ENCODE results near the gene ARHGAP6. TPM values are rescaled to one million over a fixed set of nuclear protein-coding genes. Genes with fewer than 3 reads are reported as not detected.

ARHGAP6 gene
- total and polyA plus RNA-seq, 2 donors (not counting 3 experiments of a cell fraction or from before 2014, with no cell fraction given), result 0.69 to 0.83 TPM

DNA sequence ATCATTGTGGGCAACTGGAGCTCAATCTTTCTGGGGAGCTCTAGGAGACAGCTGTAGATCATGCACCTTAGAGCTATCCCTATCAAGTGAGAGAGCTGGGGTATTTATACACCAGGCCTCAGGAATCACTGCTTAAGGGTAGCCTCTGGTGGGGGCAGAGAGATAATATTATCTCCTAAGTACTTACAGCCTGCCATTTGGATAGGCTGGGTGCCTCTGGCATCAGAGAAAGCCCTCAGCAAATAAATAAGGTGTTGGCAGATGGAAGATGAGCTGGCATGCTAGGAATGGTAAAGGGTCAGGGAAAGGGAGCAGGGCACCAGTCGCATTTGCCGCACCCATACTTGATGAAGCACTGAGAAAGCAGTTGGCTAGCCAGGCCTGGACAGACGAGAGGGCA is 478.7 kb downstream of the ARHGAP6 start:
- TF ChIP-seq POLR2A (IDR thresholded peaks at IDR 0.05; ENCODE audit: low read depth, low read length), result no peak
- TF ChIP-seq, protein P1, sequence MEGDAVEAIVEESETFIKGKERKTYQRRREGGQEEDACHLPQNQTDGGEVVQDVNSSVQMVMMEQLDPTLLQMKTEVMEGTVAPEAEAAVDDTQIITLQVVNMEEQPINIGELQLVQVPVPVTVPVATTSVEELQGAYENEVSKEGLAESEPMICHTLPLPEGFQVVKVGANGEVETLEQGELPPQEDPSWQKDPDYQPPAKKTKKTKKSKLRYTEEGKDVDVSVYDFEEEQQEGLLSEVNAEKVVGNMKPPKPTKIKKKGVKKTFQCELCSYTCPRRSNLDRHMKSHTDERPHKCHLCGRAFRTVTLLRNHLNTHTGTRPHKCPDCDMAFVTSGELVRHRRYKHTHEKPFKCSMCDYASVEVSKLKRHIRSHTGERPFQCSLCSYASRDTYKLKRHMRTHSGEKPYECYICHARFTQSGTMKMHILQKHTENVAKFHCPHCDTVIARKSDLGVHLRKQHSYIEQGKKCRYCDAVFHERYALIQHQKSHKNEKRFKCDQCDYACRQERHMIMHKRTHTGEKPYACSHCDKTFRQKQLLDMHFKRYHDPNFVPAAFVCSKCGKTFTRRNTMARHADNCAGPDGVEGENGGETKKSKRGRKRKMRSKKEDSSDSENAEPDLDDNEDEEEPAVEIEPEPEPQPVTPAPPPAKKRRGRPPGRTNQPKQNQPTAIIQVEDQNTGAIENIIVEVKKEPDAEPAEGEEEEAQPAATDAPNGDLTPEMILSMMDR (IDR thresholded peaks at IDR 0.05; ENCODE audit: extremely low read depth in 1 of 2, insufficient read depth in 1 of 2, low read depth in 1 of 2, low read length in 2 of 2), result no peak
- TF ChIP-seq MYC (IDR thresholded peaks at IDR 0.05; ENCODE audit: low read depth, low read length), result no peak
- TF ChIP-seq GATA2 (IDR thresholded peaks at IDR 0.05; ENCODE audit: insufficient read depth, insufficient read length, low read depth, low read length), result no peak
- no peak for TF ChIP-seq JUN (IDR thresholded peaks at IDR 0.05; ENCODE audit: borderline replicate concordance, insufficient read depth, insufficient read length, low read depth)
- Histone ChIP-seq H3K9ac (replicated peaks; ENCODE audit: extremely low read depth, insufficient read depth, low read length) (no peak overlapping the region), H3K4me3 (replicated peaks in 1 of 3; ENCODE audit: insufficient read depth in 1 of 3, low read depth in 1 of 3, low read length in 3 of 3) (no peak overlapping the region), H4K20me1 (replicated peaks; ENCODE audit: control insufficient read depth, extremely low read depth, insufficient read depth, low read length) (no peaks in the 10 kb centered on the region), H3K4me1 (ENCODE audit: control insufficient read depth, extremely low read depth, insufficient read depth, low read length) (no peaks in the 10 kb centered on the region), H3K36me3 (ENCODE audit: control insufficient read depth in 2 of 2, extremely low read depth in 1 of 2, insufficient read depth in 2 of 2, low read length in 2 of 2) (no peaks in the 10 kb centered on the region), H3K9me3 (replicated peaks; ENCODE audit: control insufficient read depth, insufficient read depth, low read length) (no peaks in the 10 kb centered on the region), H2AFZ (ENCODE audit: low read depth, low read length) (no peak overlapping the region), H3K27ac (ENCODE audit: insufficient read depth, low read depth, low read length) (no peak overlapping the region), H3K79me2 (ENCODE audit: control insufficient read depth, insufficient read depth, low read length) (no peaks in the 10 kb centered on the region), H3K9me1 (replicated peaks; ENCODE audit: control insufficient read depth, extremely low read depth, insufficient read depth, low read length) (no peaks in the 10 kb centered on the region), H3K4me2 (ENCODE audit: insufficient read depth, low read length) (no peak overlapping the region), H3K27me3 (ENCODE audit: control insufficient read depth in 2 of 2, insufficient read depth in 2 of 2, low read length in 2 of 2) (no peaks in the 10 kb centered on the region)
- DNase-seq (ENCODE audit: low read depth, low spot score), result no peak
- BruUV-seq (replicated peaks), result no TSS peak
- POLR2A ChIA-PET, result no interaction called here
- CTCF ChIA-PET, result no interaction called here
- FAIRE-seq, result no peak
- intact Hi-C loops (cut with micrococcal nuclease), result no loop called here
- dilution Hi-C loops (cut with MboI; ENCODE audit: extremely low pct_ligation_motif_present, low sequenced_read_pairs), result no loop called here

GRCh38 chrX:11185861-11186260 is 479.9 kb downstream of the ARHGAP6 start:
- POLR2A ChIA-PET, result no interaction called here
- no peaks in the 10 kb centered on the region for H3K36me3 ChIP-seq (ENCODE audit: control insufficient read depth in 2 of 2, extremely low read depth in 1 of 2, insufficient read depth in 2 of 2, low read length in 2 of 2)
- H3K4me1 ChIP-seq (ENCODE audit: control insufficient read depth, extremely low read depth, insufficient read depth, low read length), result no peaks in the 10 kb centered on the region
- no peak overlapping the region for H3K9ac ChIP-seq (replicated peaks; ENCODE audit: extremely low read depth, insufficient read depth, low read length)
- no peak overlapping the region for H3K27ac ChIP-seq (ENCODE audit: insufficient read depth, low read depth, low read length)
- H3K4me3 ChIP-seq (replicated peaks in 1 of 3; ENCODE audit: insufficient read depth in 1 of 3, low read depth in 1 of 3, low read length in 3 of 3), result no peak overlapping the region
- DNase-seq (ENCODE audit: low read depth, low spot score) (no peak), FAIRE-seq (no peak)
- H2AFZ ChIP-seq (ENCODE audit: low read depth, low read length), result no peak overlapping the region
- H3K9me1 ChIP-seq (replicated peaks; ENCODE audit: control insufficient read depth, extremely low read depth, insufficient read depth, low read length), result no peaks in the 10 kb centered on the region
- BruUV-seq (replicated peaks), result no TSS peak
- intact Hi-C loops (cut with micrococcal nuclease) (no loop called here), dilution Hi-C loops (cut with MboI; ENCODE audit: extremely low pct_ligation_motif_present, low sequenced_read_pairs) (no loop called here)
- TF ChIP-seq POLR2AphosphoS5 (IDR thresholded peaks at IDR 0.05; ENCODE audit: insufficient read depth, low read depth, low read length) (no peak), FOS (IDR thresholded peaks at IDR 0.05; ENCODE audit: borderline replicate concordance, insufficient read depth, low read length) (no peak), JUN (IDR thresholded peaks at IDR 0.05; ENCODE audit: borderline replicate concordance, insufficient read depth, insufficient read length, low read depth) (no peak)
- TF ChIP-seq, protein P1 (IDR thresholded peaks at IDR 0.05; ENCODE audit: extremely low read depth in 1 of 2, insufficient read depth in 1 of 2, low read depth in 1 of 2, low read length in 2 of 2), result no peak
- H3K4me2 ChIP-seq (ENCODE audit: insufficient read depth, low read length), result no peak overlapping the region
- no peaks in the 10 kb centered on the region for H4K20me1 ChIP-seq (replicated peaks; ENCODE audit: control insufficient read depth, extremely low read depth, insufficient read depth, low read length)
- no peaks in the 10 kb centered on the region for H3K79me2 ChIP-seq (ENCODE audit: control insufficient read depth, insufficient read depth, low read length)
- no peaks in the 10 kb centered on the region for H3K9me3 ChIP-seq (replicated peaks; ENCODE audit: control insufficient read depth, insufficient read depth, low read length)
- H3K27me3 ChIP-seq (ENCODE audit: control insufficient read depth in 2 of 2, insufficient read depth in 2 of 2, low read length in 2 of 2), result no peaks in the 10 kb centered on the region
- CTCF ChIA-PET, result no interaction called here
